HuH-7 (cell line): Measurements from ENCODE around the gene SEC16B.

Experiments used
- DNase-seq: peaks from one replicate; pipeline ENCODE4 v3.0.0; 2011; ENCODE audit warnings: low spot score

The SEC16B gene

DNA sequence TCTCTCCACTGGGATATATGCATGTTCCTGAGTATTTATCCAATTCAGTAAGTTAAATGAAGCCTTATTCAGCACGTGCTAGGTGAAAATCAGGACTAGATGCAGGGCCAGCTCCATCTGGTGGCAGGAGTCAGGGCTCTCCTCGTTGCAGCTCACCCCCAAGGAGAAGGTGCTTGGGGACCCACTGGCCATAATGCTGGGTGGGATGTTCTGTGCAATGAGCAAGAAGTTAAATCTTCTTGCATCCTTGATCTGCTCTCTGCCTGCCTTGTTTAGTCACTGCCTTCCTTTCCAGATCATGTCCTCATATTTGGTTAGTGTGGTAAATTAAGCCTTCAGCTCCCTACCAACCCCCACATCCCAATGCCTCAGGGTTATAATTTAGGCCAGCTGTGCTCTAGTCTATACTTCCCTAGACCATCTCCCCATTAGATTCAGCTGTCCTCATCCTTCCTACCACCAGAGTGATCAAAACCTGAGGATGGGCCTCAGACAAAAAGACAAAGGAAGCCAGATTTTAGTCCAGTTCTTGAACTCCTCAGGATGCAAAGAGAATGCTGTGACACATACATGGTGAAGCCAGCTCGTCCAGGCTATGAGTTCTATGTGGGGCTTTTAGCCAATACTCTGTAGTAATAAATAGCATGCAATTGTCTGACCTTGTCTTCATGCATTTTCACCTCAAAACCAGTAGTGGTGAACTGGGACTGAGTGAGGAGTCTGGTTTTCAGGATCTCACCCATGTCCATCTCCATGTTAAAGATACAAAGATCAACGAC lies 55.9 kb downstream of the SEC16B start:
- DNase-seq, result peak; percentile 18

DNA sequence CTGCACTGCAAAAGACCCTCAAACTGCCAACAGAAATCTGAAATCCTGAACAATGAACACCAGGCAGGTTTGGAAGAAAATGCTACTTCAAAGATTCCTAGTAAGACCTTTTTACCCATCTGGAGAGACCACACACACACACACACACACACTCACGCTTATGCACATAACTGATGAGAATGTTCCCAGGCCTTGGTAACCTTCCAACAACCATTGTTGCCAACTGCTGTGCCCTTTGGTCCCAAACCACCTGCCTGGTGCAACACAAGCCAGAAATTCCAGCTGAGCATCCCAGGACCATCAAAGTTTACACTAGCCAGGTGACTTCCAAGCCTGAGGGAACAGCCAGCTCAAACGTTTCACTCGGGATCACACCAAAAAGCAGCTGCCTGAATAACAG lies 56.9 kb downstream of the SEC16B start:
- no peak for DNase-seq

DNA sequence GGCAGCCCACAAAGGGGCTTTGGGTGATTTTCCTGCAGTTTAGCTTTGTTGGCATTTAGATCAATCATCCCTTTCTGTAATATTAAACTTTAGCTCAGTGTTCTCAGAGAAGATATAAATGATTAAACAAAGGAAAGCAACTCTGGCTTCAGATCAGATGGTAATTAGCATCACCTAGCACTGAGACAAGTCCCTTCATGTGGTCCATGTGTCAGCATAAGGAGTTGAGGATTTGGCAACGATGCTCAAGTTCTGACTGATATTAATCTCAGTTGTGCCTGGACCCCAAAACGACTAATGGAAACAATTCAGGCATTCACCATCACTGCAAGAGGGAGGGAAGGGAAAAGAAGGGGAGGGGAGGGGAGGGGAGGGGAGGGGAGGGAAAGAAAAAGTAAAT lies 60.4 kb downstream of the SEC16B start:
- DNase-seq, result no peak

DNA sequence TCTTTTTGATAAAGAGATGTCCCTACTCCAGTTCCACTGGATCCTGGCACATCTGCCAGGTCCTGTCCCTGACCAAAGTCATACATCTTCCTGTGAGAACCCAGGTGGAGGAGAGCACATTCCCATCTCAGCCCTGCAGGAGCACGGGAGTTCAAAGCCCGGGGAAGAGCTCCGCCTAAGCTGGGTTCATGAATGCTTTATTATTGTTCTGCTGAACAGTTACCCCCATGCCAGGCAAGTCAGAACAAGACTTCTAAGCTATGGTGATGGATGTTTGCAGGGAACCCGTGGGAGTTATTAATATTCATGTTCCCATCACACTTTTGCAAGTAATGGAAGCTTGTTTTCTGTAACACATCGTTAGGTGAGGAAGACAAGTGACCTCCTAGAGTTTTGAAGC lies 62.9 kb downstream of the SEC16B start:
- DNase-seq, result no peak

DNA sequence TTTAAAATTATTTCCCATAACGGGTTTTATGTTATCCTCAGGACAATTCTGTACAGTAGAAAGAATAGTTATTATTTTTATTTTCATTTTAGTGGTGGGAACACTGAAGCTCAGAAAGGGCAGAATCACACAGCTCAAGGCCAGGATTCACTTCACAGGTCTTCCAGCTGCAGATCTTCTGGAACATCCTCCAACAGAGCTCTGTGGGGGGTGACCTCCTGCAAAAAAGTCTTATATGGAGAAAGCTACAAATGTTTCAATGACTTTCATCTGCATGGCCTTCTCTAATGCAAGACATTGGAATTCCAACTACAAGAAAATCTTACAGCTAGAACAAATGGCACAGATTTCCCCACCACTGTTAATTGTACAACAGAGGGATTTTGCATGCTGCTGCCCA lies 64.2 kb downstream of the SEC16B start:
- DNase-seq, result no peak

DNA sequence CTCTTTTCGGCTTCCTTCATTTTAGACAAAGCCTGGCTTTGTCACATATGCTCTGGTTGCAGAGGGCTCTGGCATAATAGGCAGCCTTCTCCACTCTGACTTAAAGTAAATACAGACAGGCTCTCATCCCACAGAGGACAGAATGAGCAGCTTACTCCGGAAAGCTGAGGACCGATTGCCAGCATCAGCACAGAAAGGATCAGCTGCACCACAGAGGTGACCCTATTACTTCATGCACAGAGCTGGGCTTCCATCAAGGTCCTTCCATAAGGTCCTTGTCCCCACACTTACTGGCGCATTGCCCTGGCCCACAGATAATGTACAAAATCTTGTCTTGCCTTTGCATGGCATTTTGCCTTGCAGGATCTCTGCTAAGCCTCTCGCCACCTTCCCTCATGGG lies 67.6 kb downstream of the SEC16B start:
- DNase-seq, result no peak

DNA sequence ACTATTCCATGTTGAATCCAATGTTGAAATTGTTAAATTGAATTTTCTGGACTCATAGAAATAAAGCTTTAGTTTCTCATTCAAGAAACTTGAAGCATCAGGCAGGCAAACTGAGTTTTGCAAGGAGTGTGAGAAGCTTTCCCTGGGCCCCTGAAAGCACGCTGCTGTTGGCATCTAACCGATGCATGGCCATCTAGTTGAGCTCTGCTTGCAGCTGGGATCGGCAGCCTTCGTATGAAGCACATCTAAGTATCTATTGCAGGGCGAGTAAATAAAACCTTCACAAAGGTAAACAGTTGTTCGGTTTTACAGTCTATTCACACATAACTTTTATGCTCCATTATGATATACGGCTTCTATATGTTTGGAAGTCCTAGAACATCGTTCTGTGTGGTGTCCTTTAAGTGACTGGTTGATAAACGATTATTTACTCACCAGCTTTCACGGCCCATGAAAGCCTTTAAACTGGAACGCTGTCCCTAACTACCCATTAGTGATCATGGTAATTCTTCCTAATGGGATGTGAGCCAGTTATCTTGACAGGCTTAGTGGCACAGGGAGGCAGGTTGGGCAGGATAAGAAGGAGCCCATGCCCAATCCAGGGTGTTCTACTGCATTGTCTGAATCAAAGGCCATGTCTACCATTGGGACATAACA lies 71.7 kb downstream of the SEC16B start:
- DNase-seq, result no peak

DNA sequence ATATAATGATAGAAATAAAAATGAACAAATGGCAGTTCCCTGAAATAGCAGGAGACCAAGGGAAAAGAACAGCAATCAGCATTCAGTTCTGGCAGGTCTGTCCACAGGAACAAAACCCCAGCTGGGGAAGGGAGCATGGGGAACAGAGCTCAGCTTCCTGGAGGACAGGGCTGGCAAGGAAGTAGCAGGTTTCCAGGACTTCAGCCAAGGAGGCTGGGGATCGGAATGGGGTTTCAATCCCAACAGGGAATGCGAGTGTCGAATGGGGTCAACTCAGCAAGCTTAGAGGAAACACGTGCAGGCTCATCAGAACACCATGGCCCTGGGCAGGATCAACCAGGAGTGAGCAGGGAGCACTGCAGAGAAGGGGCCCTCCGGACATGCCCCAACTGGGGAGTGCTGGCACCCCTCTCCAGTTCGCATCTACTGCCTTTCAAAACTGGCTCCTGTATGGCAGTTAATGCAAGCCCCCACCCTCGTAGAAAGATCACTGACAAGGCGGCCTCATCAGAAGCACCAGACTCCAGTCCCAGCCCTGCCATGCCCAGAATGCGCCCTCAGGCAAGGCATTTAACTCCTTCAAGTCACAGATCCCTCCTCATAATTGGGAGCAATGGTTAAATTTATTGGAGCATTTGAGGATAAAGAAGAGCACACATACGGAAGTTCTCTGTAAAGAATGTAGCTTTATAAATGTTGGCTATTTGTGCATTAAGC lies 72.4 kb downstream of the SEC16B start:
- DNase-seq, result no peak
